Transverse colon (tissue), 4 donors: ENCODE results near the gene MAP2K6. TPM values are rescaled to one million over a fixed set of nuclear protein-coding genes. Genes with fewer than 3 reads are reported as not detected.

Experiments
- DNase-seq: peaks from one replicate; pipeline ENCODE4 v3.0.0-alpha.2; 2019
- H3K27ac ChIP-seq, 4 donors: fragments of 200-600 bp; sonication (generic); 2 replicates each; pipeline ENCODE4 v1.5.1; 2016 to 2018; ENCODE audit warnings: inconsistent platforms in 4 of 4
- H3K27me3 ChIP-seq: fragments of 200-600 bp; sonication (generic); 2 replicates; pipeline ENCODE4 v1.5.1; 2017; ENCODE audit warnings: inconsistent platforms
- H3K36me3 ChIP-seq, 4 donors: fragments of 200-600 bp; sonication (generic); 2 replicates each; pipeline ENCODE4 v1.5.1; 2017 to 2019; ENCODE audit warnings: inconsistent platforms in 4 of 4
- H3K4me1 ChIP-seq, 4 donors: fragments of 200-600 bp; sonication (generic); 2 replicates each; pipeline ENCODE4 v1.5.1; 2017 to 2020; ENCODE audit warnings: inconsistent platforms in 4 of 4
- H3K4me3 ChIP-seq, 4 donors: fragments of 200-600 bp; sonication (generic); 1 replicate in 1 of 4; 2 replicates in 3 of 4; pipeline versions ENCODE4 v1.5.1 to v1.6.1; 2017 to 2019; ENCODE audit warnings: inconsistent platforms in 4 of 4
- H3K9me3 ChIP-seq, 2 donors: fragments of 200-600 bp; sonication (generic); 2 replicates each; pipeline ENCODE4 v1.5.1; 2017 to 2019; ENCODE audit warnings: inconsistent platforms in 2 of 2
- EP300 ChIP-seq: sonication (generic); formaldehyde crosslinking; IDR thresholded peaks from one replicate; pipeline ENCODE4 v1.6.1; 2017; ENCODE audit warnings: antibody characterized with exemption, low read depth
- POLR2A ChIP-seq: fragments of 450-650 bp; IDR thresholded peaks from one replicate; pipeline ENCODE4 v1.6.1; 2016; ENCODE audit warnings: antibody characterized with exemption, mild to moderate bottlenecking, moderate library complexity
- POLR2AphosphoS5 ChIP-seq, 3 donors: sonication (generic); formaldehyde crosslinking; IDR thresholded peaks; one replicate each; pipeline ENCODE4 v1.6.1; 2016; ENCODE audit warnings: antibody characterized with exemption in 3 of 3
- WGBS, 2 donors: methylation state at CpG; one replicate each; pipeline ENCODE4 v1.1.5; 2018; ENCODE audit warnings: low coverage in 1 of 2; 5-methylcytosine and 5-hydroxymethylcytosine counted together
- in situ Hi-C, 4 donors: fragments of 200-750 bp; cut with MboI; loops; one replicate each; pipeline versions ENCODE4 v1.15.0 to v1.15.1; 2017; ENCODE audit warnings: low sequenced_read_pairs in 3 of 4, low pct_ligation_motif_present in 1 of 4, low pct_unique_long_range_greater_than_20kb in 1 of 4
- intact Hi-C: fragments of 100-400 bp; cut with DNase I; formaldehyde crosslinking; loops from one replicate; pipeline ENCODE4 v1.15.1; 2023; ENCODE audit warnings: low total_unique reads
- total RNA-seq, 4 donors: library from RNA; depleted of rRNA; stranded (reverse); fragments of >200 nt; gene quantifications; one replicate each; pipeline ENCODE4 v1.1.0, GENCODE V29; 2016
- TF ChIP-seq, protein P1 (sequence below), 5 experiments: fragments of 200-600 bp in 3 of 5; fragments of 450-650 bp in 2 of 5; sonication (generic) in 3 of 5; IDR thresholded peaks; 1 replicate in 2 of 5; 2 replicates in 3 of 5; pipeline ENCODE4 v1.5.1; 2016 to 2017; ENCODE audit warnings: antibody characterized with exemption in 5 of 5, inconsistent platforms in 3 of 5, mild to moderate bottlenecking in 2 of 5, moderate library complexity in 1 of 5

MAP2K6 gene
- total RNA-seq, 4 donors from 2014 or later = 16.1 to 50.7 (median 45.8) TPM

DNA sequence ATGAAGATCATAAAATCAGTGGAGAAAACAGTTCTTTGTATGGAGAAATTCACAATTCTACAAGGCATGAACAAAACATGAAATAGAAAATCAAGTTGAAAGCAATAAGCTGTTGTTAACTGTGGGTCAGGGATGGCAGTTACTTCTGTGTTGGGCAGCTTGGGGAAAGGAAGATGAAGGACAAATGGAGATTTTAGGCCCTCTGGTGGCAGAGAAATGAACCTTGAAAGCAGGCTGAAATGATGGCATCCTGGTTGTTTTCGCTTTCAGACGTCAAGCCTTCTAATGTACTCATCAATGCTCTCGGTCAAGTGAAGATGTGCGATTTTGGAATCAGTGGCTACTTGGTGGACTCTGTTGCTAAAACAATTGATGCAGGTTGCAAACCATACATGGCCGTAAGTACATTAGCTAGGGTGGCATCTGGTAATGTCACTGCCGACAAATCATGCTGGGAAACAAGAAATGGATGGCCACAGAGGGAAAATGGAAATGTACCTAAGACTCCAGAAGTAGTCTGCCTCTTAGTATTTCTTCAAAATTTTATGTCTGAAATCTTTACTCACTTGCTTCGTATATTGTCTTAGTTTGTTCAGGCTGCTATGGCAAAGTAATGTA lies 108.9 kb downstream of the MAP2K6 start:
- WGBS, 2 donors = 51 to 66% methylated on average over 6 to 7 of the region's 7 CpGs
- intact Hi-C loops = loop anchor here (10.0 kb wide), 1 partner anchor 199 kb away; the partner anchor contains the start of gene ABCA5

DNA sequence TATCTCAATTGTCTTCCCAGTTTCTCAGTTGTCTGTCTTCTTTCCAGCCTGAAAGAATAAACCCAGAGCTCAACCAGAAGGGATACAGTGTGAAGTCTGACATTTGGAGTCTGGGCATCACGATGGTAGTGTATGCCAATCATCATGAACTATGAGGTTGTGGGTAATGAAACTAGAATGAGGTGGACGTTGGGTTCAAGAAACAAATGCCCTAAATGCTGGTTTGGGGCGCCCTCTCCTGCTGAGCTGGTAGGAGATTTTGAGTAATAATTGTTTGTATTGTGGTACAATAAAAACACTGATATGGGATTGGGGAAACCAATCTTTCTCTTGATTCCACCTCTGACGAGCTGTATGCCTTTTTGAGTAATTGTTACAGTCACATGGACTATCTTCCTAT lies 110.4 kb downstream of the MAP2K6 start:
- TF ChIP-seq POLR2A (no peak), POLR2AphosphoS5 (IDR thresholded peaks at IDR 0.05) (no peak), EP300 (no peak)
- TF ChIP-seq, protein P1, sequence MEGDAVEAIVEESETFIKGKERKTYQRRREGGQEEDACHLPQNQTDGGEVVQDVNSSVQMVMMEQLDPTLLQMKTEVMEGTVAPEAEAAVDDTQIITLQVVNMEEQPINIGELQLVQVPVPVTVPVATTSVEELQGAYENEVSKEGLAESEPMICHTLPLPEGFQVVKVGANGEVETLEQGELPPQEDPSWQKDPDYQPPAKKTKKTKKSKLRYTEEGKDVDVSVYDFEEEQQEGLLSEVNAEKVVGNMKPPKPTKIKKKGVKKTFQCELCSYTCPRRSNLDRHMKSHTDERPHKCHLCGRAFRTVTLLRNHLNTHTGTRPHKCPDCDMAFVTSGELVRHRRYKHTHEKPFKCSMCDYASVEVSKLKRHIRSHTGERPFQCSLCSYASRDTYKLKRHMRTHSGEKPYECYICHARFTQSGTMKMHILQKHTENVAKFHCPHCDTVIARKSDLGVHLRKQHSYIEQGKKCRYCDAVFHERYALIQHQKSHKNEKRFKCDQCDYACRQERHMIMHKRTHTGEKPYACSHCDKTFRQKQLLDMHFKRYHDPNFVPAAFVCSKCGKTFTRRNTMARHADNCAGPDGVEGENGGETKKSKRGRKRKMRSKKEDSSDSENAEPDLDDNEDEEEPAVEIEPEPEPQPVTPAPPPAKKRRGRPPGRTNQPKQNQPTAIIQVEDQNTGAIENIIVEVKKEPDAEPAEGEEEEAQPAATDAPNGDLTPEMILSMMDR (IDR thresholded peaks at IDR 0.05) = no peak
- in situ Hi-C loops = loop anchor here (5.0 to 25.0 kb wide), 4 partner anchors 138 to 190 kb away; partner anchors contain the start of gene ABCA5 (in 1 of the 4)
- Histone ChIP-seq H3K27ac (no peak overlapping the region), H3K4me3 (no peak overlapping the region), H3K27me3 (no peaks in the 10 kb centered on the region), H3K9me3 (no peaks in the 10 kb centered on the region), H3K36me3 (peaks cover 0 to 22% (median 3%) of the 10 kb centered on the region in 4 donors), H3K4me1 (peaks cover 0 to 8% (median 0%) of the 10 kb centered on the region in 4 donors)
- intact Hi-C loops = loop anchor here (10.0 kb wide), 1 partner anchor 200 kb away; the partner anchor contains the start of gene ABCA5
- WGBS, 2 donors = 76 to 86% methylated on average over 2 to 4 of the region's 4 CpGs
- DNase-seq = no peak

More for the DNA sequence above, 108.9 kb downstream of the MAP2K6 start:
- TF ChIP-seq, protein P1 (IDR thresholded peaks at IDR 0.05) = peak; percentile 55 to 81 (median 68)
- TF ChIP-seq POLR2A (no peak), POLR2AphosphoS5 (IDR thresholded peaks at IDR 0.05) (no peak), EP300 (no peak)
- no peak for DNase-seq
- Histone ChIP-seq H3K36me3 (peaks cover 0 to 34% (median 3%) of the 10 kb centered on the region in 4 donors), H3K4me3 (no peak overlapping the region), H3K4me1 (peaks cover 0 to 8% (median 0%) of the 10 kb centered on the region in 4 donors), H3K27ac (no peak overlapping the region), H3K9me3 (no peaks in the 10 kb centered on the region), H3K27me3 (no peaks in the 10 kb centered on the region)
- in situ Hi-C loops = loop anchor here (5.0 to 25.0 kb wide), 4 partner anchors 136 to 189 kb away; partner anchors contain the start of gene ABCA5 (in 1 of the 4)

DNA sequence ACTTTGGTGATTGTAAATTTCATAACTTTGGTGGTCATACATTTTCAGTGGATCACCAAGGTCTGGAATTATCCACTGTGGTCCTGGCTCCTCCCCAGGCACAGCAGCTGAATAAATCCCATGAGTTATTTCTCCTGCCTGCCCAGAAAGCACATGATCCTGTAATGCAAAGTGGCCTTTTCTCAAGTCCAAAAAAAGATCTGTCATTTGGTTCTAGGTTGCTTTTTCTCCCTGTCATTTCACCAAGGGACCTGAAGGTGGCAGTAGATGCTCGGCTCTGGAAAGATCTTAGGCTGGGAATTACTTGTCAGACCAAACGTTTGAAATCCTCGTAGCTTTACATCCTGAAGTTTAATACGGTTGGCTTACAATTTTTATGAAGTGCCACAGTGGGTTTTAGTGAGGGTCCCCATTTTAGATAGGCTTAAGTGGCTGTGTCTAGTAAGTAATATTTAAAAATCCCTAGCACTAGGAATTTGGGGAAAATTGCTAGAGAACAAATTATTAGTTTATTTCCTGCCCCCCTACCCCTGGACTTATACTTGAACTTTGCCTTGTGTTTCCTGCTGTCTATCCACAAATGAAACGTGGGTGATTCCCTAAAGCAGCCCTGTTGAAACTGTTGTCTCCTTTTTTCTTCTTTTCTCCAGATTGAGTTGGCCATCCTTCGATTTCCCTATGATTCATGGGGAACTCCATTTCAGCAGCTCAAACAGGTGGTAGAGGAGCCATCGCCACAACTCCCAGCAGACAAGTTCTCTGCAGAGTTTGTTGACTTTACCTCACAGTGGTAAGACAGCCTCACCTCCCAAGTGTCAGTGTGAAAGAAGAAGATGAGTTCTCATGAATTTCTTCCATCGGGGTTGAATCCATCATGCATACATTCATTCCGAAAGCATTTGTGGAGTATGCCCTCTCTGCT lies 111.7 kb downstream of the MAP2K6 start:
- Histone ChIP-seq H3K36me3 (peaks cover 0 to 15% (median 1%) of the 10 kb centered on the region in 4 donors), H3K4me3 (no peak overlapping the region), H3K27ac (no peak overlapping the region), H3K27me3 (no peaks in the 10 kb centered on the region), H3K4me1 (peaks cover 0 to 8% (median 0%) of the 10 kb centered on the region in 4 donors), H3K9me3 (no peaks in the 10 kb centered on the region)
- 32 to 60% methylated on average over 5 to 9 of the region's 9 CpGs for WGBS, 2 donors
- in situ Hi-C loops = loop anchor here in 1 of 4 donors (10.0 kb wide), 1 partner anchor 191 kb away; no protein-coding TSS in a partner anchor
- DNase-seq = peak; percentile 36
- intact Hi-C loops = loop anchor here (10.0 kb wide), 1 partner anchor 201 kb away; the partner anchor contains the start of gene ABCA5
- TF ChIP-seq POLR2AphosphoS5 (IDR thresholded peaks at IDR 0.05) = no peak
- TF ChIP-seq, protein P1 (IDR thresholded peaks at IDR 0.05) = peak; percentile 81 to 91 (median 84)
